ENCODE data around the gene AIFM3.

AIFM3 gene

DNA sequence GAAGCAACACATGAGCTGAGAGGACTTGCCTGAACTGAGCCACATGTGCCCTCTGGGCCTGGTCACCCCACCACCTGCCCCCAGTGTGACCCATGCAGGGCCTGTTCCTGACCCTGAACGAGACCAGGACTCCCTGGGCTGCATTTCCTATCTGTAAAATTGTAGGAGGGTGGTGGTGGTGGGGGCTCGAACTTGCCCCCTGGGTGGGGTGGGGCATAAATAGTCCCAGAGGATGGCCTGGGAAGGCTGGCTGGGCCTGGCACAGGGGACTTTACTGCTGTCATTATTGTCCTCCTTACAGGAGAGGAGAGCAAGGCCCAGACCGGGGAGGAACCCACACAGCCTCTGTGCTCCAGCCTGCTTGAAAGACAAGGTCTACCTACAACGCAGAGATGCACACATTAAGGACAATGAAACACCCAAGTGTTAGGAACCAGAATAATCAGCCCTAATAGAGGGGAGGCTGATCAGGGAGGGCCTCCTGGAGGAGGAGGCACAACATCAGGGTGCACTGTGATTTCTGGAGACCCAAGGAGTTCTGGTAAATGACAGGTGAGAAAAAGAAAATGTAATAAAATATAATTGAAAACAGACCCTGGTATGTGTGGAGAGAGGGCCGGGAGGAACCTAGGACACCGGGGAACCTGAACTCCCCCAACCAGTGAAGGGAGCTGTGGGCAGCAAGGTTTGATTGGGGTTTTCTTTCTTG lies 2.8 kb upstream of the AIFM3 start:
- no peak overlapping the region for H3K27ac ChIP-seq (ENCODE audit: low read length)
- no peaks in the 10 kb centered on the region for H3K9me3 ChIP-seq (replicated peaks; ENCODE audit: insufficient read depth, low read length)
- no peak overlapping the region; the same call in 1 of the 2 replicates for H3K9ac ChIP-seq (ENCODE audit: low read length)
- no peak for DNase-seq
- H3K79me2 ChIP-seq (ENCODE audit: low read length) = no peaks in the 10 kb centered on the region
- peak overlapping the region; percentile 17; the same call in 1 of the 2 replicates for H2AFZ ChIP-seq (ENCODE audit: low read length)
- H3F3A ChIP-seq (ENCODE audit: insufficient read depth, low read length) = no peaks in the 10 kb centered on the region
- H3K27me3 ChIP-seq (replicated peaks; ENCODE audit: insufficient read depth, low read length) = peaks cover 7% of the 10 kb centered on the region; the same call in 1 of the 2 replicates
- H3K4me1 ChIP-seq (ENCODE audit: low read length) = peaks cover 10% of the 10 kb centered on the region
- H3K9me2 ChIP-seq (replicated peaks; ENCODE audit: insufficient read depth, low read length) = no peaks in the 10 kb centered on the region
- TF ChIP-seq, protein P1, sequence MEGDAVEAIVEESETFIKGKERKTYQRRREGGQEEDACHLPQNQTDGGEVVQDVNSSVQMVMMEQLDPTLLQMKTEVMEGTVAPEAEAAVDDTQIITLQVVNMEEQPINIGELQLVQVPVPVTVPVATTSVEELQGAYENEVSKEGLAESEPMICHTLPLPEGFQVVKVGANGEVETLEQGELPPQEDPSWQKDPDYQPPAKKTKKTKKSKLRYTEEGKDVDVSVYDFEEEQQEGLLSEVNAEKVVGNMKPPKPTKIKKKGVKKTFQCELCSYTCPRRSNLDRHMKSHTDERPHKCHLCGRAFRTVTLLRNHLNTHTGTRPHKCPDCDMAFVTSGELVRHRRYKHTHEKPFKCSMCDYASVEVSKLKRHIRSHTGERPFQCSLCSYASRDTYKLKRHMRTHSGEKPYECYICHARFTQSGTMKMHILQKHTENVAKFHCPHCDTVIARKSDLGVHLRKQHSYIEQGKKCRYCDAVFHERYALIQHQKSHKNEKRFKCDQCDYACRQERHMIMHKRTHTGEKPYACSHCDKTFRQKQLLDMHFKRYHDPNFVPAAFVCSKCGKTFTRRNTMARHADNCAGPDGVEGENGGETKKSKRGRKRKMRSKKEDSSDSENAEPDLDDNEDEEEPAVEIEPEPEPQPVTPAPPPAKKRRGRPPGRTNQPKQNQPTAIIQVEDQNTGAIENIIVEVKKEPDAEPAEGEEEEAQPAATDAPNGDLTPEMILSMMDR (IDR thresholded peaks at IDR 0.05; ENCODE audit: low read length) = no peak
- TF ChIP-seq EZH2 (optimal IDR thresholded peaks at IDR 0.05; ENCODE audit: low read depth, low read length) (no peak), EZH2phosphoT487 (IDR thresholded peaks at IDR 0.05; ENCODE audit: low read length) (no peak)
- H3K4me2 ChIP-seq (ENCODE audit: low read depth, low read length) = peak overlapping the region; percentile 79
- H3K36me3 ChIP-seq (replicated peaks; ENCODE audit: insufficient read depth, low read length) = no peaks in the 10 kb centered on the region
- peak overlapping the region; percentile 49; the same call in 1 of the 2 replicates for H3K4me3 ChIP-seq (ENCODE audit: low read length)
- no peaks in the 10 kb centered on the region for H4K20me1 ChIP-seq (ENCODE audit: insufficient read depth, low read length)

DNA sequence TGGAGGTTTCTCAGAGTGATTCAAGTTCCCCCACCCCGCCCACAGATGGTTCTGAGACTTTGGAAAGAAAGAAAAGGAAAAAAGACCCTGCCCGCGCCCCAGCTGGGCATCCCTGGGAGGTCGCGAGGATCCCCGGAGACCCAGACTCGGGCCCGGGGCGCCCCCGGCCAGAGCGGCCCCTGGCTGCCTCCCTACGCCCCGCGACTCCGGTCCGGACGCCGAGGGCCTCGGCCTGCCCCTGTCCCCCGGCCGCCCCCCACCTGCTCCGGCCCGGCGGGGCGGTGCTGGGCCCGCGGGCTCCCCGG lies 2.3 kb upstream of the AIFM3 start:
- no peak for DNase-seq

DNA sequence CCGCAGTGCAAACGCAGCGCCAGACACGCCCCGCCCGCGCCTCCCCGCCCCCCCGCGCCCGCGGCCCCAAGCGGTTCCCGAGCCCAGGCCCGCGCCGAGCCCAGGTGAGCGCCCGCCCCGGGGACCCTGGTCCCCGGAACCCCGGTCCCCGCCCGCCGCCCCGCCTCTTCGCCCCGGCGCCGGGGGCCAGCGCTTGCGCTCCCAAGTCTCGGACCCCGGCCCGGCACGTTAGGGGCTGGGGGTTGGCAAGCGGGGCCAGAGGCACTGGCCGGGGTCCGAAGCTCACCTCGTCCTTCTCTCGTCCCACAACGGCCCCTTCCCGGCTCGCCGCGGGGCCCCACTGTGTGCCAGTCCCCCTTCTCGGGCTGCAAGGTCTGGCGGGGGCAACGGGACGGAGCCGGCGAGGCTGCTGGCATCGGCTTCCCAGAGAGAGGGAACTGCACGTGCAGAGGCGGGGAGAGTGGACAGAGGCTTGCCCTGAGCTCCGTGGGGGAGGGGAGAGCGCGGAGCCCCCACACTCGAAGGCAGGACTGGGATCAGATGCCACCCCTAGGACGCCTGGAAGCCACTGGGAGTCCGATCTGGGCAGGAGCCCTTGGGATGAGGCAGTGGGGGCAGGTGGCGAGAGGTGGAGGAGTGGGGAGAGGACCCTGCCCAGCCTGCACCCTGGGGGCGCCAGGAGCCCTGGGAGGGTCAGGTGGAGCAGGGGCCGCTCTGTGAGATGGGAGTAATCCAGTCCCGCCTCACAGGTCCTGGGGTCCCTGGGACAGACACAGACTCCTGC lies 1.8 kb upstream of the AIFM3 start:
- H3K4me1 ChIP-seq (ENCODE audit: low read length) = peaks cover 10% of the 10 kb centered on the region
- H4K20me1 ChIP-seq (ENCODE audit: insufficient read depth, low read length) = no peaks in the 10 kb centered on the region
- H3K27me3 ChIP-seq (replicated peaks; ENCODE audit: insufficient read depth, low read length) = peaks cover 7% of the 10 kb centered on the region; the same call in 1 of the 2 replicates
- peak overlapping the region; percentile 77 for H3K4me2 ChIP-seq (ENCODE audit: low read depth, low read length)
- H3F3A ChIP-seq (ENCODE audit: insufficient read depth, low read length) = no peaks in the 10 kb centered on the region
- no peak overlapping the region; the same call in 1 of the 2 replicates for H3K9ac ChIP-seq (ENCODE audit: low read length)
- no peaks in the 10 kb centered on the region for H3K9me2 ChIP-seq (replicated peaks; ENCODE audit: insufficient read depth, low read length)
- TF ChIP-seq EZH2phosphoT487 (IDR thresholded peaks at IDR 0.05; ENCODE audit: low read length) (no peak), EZH2 (optimal IDR thresholded peaks at IDR 0.05; ENCODE audit: low read depth, low read length) (no peak)
- TF ChIP-seq, protein P1 (IDR thresholded peaks at IDR 0.05; ENCODE audit: low read length) = no peak
- no peak overlapping the region for H3K27ac ChIP-seq (ENCODE audit: low read length)
- H3K79me2 ChIP-seq (ENCODE audit: low read length) = no peaks in the 10 kb centered on the region
- DNase-seq = no peak
- peak overlapping the region; percentile 54 for H2AFZ ChIP-seq (ENCODE audit: low read length)
- no peaks in the 10 kb centered on the region for H3K9me3 ChIP-seq (replicated peaks; ENCODE audit: insufficient read depth, low read length)
- H3K36me3 ChIP-seq (replicated peaks; ENCODE audit: insufficient read depth, low read length) = no peaks in the 10 kb centered on the region
- 0 out of 2 replicates have a peak overlapping the region, but pooled peaks have one; percentile 7 for H3K4me3 ChIP-seq (ENCODE audit: low read length)

More for the DNA sequence above, 2.3 kb upstream of the AIFM3 start:
- Histone ChIP-seq H3K9ac (ENCODE audit: low read length) (no peak overlapping the region; the same call in 1 of the 2 replicates), H3K4me2 (ENCODE audit: low read depth, low read length) (peak overlapping the region; percentile 79), H4K20me1 (ENCODE audit: insufficient read depth, low read length) (no peaks in the 10 kb centered on the region), H3K27me3 (replicated peaks; ENCODE audit: insufficient read depth, low read length) (peaks cover 7% of the 10 kb centered on the region; the same call in 1 of the 2 replicates), H3K9me3 (replicated peaks; ENCODE audit: insufficient read depth, low read length) (no peaks in the 10 kb centered on the region), H3K36me3 (replicated peaks; ENCODE audit: insufficient read depth, low read length) (no peaks in the 10 kb centered on the region), H3K4me3 (ENCODE audit: low read length) (peak overlapping the region; percentile 49; the same call in 1 of the 2 replicates), H2AFZ (ENCODE audit: low read length) (peak overlapping the region; percentile 17; the same call in 1 of the 2 replicates), H3K4me1 (ENCODE audit: low read length) (peaks cover 10% of the 10 kb centered on the region), H3K79me2 (ENCODE audit: low read length) (no peaks in the 10 kb centered on the region), H3K27ac (ENCODE audit: low read length) (no peak overlapping the region), H3F3A (ENCODE audit: insufficient read depth, low read length) (no peaks in the 10 kb centered on the region), H3K9me2 (replicated peaks; ENCODE audit: insufficient read depth, low read length) (no peaks in the 10 kb centered on the region)
- TF ChIP-seq EZH2phosphoT487 (IDR thresholded peaks at IDR 0.05; ENCODE audit: low read length) (no peak), EZH2 (optimal IDR thresholded peaks at IDR 0.05; ENCODE audit: low read depth, low read length) (no peak)
- TF ChIP-seq, protein P1 (IDR thresholded peaks at IDR 0.05; ENCODE audit: low read length) = no peak

All from MM.1S (cell line).